ENCODE results near the gene ZBTB34.

DNA sequence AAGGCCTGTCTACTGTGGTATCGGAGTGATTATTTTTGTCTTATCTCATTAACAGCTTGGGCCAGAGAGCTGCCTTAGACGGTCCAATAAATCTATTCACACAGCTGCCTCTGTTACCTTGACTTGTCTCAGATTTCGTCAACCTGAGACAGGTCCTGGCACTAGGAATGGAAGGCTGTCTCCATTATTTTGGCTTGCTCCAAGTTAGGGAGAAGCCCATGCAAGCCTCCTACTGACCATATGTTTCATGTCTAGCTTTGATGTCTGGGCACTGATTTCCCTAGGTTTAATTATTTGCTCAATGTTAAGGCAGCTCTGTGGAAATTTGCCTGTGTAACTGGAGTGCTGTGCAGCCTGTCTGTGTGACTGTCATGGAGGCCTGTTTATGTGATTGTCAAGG, 41.8 kb downstream of the ZBTB34 start:
- TF ChIP-seq, protein P1, sequence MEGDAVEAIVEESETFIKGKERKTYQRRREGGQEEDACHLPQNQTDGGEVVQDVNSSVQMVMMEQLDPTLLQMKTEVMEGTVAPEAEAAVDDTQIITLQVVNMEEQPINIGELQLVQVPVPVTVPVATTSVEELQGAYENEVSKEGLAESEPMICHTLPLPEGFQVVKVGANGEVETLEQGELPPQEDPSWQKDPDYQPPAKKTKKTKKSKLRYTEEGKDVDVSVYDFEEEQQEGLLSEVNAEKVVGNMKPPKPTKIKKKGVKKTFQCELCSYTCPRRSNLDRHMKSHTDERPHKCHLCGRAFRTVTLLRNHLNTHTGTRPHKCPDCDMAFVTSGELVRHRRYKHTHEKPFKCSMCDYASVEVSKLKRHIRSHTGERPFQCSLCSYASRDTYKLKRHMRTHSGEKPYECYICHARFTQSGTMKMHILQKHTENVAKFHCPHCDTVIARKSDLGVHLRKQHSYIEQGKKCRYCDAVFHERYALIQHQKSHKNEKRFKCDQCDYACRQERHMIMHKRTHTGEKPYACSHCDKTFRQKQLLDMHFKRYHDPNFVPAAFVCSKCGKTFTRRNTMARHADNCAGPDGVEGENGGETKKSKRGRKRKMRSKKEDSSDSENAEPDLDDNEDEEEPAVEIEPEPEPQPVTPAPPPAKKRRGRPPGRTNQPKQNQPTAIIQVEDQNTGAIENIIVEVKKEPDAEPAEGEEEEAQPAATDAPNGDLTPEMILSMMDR (conservative IDR thresholded peaks at IDR 0.05), result no peak
- no peak for TF ChIP-seq ZFX (IDR thresholded peaks at IDR 0.05)

Data from C4-2B (cell line).